Kasumi-1 (cell line): ENCODE results near the gene AP4E1.
A peak's percentile ranks its signal among the peaks of the same experiment; 100 is the strongest.
"Not testable (repeated sequence)": the region's sequence is repeated elsewhere in the genome, so short reads cannot be mapped to it uniquely, and the experiment has no call there.

Experiments used
- DNase-seq, 2 experiments: peaks; one replicate each; lab custom pipeline; 2025; lab: John Stamatoyannopoulos, UW

The AP4E1 gene

DNA sequence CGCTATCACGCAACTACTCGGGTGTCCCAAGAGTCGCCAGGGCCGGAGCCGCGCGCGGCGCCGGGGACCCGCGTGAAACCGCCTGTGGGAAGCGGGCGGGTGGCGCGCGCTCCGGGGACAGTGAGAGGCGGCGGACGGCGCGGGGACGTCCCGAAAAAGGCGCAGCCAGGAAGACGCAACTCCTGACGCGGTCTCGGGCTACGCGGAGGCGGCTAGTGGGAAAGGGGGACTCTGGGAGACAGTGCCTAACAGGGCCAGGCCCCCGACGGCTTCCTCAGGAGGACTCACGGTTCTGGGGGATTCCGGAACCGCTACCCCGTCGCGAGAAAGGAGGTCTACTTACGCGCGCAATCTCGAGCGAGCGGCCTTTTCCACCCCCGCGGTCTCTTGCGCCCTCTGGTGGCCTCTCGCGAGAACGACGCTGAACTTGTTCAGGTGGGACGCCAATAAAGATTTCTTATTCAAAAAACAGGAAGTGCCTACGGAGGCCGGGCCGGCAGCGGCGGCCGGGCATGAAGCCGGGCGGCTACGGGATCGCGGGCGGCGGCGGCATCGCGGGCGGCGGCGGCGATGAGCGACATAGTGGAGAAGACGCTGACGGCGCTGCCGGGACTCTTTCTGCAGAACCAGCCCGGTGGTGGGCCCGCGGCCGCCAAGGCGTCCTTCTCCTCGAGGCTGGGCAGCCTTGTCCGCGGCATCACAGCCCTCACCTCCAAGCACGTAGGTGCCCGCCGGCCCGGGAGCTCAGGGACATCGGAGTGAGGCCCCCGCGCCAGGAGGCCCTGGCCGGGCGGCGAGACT, at the start of gene AP4E1:
AP4E1 (plus strand) TSS at position 475 of the 801 bp plus-strand sequence; CDS start at position 571, 96 bp downstream.
- DNase-seq = peak; percentile 91

DNA sequence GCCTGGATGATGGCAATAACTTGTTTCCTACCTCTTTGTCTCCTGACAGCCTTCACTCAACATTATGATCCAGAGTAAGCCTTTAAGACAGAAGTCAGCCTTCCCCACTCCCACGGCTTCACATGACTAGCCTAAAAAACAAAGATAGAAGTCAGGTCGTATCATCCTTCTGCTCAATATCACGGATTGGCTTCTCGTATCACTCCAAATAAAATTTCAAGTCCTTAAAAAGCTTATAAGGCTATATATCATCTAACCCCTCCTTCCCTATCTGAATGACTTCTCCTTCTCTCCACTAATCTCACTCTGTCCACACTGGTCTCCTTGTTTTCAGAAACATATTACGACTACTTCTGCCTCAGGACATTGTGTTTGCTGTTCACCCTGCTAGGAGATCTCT, 47.7 kb upstream of the AP4E1 start:
- DNase-seq = no peak

DNA sequence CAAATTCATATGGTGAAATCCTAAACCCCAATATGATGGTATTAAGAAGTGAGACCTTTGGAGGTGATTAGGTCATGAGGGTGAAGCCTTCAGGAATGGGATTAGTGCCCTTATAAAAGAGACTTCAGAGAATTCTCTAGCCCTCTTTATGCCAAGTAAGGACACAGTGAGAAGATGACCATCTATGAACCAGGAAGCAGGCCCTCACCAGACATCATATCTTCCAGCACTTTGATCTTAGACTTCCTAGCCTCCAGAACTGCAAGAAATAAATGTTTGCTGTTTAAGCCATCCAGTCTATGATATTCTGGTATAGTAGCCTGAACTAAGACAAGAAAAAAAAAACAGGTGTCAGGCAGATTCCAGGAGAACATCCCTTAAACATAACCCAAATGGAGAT, 45.9 kb upstream of the AP4E1 start:
- DNase-seq = no peak

DNA sequence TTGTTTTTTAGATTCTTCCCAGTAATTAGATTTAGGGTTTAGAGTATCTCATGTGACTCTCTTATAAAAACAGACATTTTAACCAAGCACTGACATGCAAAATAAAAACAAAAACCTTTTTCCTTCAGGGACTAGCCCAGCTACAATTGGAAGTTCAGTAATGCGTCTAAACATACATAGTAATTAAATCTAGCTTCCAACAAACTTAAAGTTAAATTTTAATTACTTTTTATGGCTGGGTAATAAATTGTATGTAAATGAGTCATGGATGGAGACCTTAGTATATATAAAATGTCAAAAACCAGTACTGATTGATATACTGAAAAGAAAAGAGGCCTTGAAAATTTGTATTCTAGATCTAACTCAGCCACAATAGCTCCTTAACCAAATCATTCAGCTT, 43.6 kb upstream of the AP4E1 start:
- DNase-seq = no peak

DNA sequence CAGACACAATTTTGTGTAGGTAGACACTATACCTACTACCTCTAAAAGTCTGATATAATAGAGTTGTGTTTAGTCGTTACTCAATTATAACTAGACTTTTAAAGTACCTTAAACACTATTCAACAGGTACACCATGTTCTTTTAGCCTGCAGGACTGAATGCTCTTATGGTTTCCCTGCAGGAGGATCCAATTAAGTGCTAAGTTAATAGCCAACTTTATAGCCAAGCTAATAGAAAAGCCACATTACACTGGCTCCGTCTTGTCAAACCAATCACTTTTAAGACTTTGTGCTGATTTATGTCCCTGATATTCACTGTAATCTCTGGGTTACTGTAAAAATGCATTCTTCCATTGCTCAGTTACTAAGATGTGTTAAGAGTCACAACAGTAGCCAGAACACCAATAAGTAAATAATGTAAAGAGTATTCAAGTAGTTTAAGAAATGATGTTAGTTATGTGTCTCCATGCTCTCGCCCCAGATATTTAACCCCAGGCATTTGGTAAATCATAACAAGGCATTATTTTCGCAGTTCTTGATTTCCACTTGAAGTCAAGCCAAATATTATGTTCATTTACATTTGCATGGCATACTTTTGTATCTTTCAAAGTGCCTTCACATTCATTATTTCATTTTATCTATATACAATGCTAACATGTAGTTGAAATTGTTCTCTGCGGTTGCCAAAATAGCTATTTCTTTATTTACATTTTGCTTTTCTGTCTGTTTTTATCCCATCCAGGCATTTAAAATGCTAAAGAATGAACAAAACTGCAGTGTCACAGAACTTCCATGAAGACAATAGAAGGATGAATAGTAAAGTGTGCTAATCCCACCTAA, 42.7 kb upstream of the AP4E1 start:
- no peak for DNase-seq

DNA sequence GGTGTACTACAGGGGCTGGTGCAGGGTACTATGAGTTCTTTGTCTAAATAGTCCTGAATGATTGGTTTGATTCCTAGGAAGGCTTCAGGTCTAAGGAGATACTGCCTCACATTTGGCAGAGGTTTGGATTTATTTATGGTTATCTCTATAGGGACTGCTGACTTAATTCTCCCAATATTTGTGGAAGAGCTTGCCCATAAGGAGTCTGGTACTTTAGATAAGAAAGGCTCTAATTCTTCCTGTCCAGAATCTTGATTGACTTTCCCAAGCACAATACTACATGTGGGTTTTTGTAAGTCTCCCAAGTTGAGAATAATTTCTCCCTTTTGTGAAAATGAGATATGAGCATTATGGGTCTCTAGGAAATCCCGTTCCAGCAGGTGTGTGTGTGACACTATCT, 36.7 kb upstream of the AP4E1 start:
- no peak for DNase-seq

DNA sequence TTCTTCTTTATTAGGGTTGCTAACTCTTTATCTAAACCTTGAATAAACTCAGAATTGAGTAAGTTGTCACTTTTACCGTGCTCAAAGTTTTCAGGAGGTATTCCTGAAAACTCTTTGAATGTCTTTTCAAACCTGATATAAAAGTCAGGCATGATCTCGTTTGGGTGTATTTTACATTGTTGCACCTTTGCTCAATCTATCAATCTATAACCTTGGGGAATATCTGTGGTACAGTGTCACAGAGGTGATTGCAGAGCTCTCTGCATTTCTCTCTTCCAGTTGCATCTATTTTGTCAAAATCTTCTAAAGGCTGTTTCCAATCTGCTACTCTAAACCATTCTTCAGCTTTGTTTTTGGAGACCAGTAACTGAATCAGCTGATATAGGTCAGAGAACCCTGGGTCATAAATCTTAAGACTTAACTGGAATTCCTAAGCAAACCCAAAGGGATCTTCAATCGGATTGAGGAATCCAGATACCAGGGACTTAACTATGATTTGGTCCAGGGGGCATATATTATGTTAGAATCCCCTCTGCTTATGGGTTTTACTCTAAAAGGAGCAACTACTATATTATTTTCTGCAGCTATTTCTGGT, 35.6 kb upstream of the AP4E1 start:
- no peak for DNase-seq

DNA sequence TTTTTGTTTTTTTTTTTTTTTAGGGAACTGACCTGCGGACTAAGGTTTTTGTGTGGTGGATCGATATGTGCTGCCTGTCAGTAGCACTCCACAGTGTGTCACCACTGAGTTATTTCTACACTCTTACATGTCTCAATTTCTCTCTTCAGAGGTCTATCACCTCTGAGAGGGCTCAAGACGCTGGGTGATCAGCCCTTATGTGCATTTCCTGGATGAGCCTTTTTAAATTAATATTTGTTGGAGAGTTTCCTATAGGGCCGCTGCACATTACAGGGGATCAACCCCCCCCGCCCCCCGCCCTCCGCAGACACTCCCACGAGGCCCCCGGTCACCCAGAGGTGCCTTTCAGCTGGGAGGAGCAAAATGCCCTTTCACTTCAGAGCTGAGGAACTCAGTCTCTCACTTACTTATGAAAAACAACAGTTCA, 34.5 kb upstream of the AP4E1 start:
- DNase-seq = peak; percentile 21 to 42

DNA sequence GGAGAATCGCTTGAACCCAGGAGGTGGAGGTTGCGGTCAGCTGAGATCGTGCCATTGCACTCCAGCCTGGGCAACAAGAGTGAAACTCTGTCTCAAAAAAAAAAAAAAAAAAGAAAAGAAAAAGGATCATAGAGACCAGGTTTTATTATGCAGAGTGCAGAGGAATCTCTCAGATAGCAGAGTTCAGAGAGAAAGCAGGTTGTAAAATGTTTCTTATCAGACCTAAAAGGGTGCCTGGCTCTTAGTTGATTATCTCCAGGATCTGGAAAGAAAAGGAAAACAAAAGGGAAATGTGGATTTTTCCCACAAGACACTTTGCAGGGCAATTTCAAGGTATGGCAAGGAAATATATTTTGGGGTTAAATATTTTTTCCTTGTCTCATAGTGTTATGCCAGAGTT, 33.2 kb upstream of the AP4E1 start:
- not testable (repeated sequence) for DNase-seq

DNA sequence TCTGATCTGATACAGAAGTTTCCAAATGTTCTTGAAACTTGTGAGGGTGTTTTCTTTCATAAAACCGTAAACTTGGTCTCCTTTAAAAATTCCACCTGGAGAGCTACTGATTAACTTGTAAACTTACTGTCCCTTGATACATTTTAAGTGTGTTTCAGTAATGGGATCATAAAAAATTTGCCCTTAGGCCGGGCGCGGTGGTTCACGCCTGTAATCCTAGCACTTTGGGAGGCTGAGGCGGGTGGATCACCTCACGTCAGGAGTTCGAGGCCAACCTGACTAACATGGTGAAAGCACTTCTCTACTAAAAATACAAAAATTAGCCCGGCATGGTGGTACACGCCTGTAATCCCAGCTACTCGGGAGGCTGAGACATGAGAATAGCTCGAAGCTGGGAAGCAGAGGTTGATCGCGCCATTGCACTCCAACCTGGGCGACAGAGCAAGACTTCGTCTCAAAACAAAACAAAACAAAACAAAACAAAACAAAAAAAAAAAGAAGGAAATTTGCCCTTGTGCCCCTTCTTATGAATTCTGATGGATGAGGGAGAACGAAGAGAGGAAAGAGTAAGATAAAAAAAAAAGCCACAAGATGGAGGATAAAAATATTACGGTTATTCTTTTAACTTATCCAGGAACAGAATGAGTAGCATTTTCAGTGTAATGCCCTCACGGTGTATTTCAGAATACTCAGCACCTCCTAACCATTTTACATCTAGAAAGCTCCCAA, 32.1 kb upstream of the AP4E1 start:
- no peak for DNase-seq

DNA sequence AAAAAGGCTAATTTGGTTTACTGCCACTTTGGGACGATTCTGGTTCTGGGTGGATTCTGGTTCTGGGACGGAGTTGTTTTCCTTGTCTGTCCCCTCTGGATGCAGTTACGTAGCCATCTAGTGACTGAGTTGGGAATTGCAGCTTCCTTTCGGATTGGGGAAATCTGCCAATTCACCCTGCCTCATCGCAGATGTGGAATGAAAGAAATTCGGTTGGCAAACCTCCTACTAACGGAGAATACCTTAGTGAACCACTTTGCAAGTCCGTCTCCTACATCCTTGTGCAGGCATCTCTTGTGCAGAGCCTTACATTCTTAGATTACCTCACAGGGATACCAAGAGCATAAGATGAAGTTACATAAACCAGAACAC, 31.5 kb upstream of the AP4E1 start:
- peak; percentile 76 to 82 for DNase-seq

DNA sequence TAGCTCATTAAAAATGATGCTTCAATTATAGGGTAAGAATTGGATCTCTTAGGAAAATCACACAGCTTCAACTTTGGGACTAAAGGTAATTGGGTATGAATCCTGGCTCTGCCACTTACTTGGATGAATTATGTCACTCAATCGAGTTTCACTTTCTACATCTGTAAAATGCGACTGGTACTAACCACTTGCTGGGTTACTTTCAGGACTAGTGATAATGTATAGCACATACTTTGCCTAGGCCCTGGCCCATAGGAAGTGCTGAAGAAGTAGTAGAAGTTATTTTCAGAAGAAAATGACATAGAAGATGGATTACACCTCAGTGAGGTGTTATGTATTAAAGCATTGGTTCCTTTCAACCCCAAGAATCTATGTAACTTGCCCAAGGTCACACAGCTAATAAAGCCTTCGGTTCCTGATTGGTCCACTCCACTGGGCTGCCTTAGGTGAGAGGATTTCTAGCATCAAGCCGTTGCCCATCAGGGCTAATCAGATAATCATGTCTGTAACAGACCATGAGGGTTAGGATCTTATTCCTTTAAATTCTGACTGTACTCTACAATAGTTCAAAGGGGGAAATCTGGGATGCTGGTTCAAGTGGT, 29.4 kb upstream of the AP4E1 start:
- no peak for DNase-seq

DNA sequence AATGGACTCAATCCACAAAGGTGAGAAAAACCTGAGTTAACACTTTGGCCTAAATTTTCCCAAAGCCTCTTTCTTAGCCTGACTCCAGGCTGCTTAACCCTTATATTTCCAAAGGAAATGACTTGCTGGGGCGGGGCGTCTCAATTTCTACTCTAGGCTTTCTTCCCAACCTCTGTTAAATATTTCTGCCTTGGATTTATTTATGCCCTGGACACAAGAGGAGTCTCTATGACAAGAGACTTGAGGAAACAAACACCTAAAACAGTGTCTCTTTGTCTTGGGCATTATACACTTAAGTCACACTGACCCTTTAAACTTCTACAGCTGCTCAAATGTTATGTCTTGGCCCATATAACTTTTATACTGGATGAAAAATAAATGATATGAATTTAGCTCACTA, 28.3 kb upstream of the AP4E1 start:
- DNase-seq = no peak

DNA sequence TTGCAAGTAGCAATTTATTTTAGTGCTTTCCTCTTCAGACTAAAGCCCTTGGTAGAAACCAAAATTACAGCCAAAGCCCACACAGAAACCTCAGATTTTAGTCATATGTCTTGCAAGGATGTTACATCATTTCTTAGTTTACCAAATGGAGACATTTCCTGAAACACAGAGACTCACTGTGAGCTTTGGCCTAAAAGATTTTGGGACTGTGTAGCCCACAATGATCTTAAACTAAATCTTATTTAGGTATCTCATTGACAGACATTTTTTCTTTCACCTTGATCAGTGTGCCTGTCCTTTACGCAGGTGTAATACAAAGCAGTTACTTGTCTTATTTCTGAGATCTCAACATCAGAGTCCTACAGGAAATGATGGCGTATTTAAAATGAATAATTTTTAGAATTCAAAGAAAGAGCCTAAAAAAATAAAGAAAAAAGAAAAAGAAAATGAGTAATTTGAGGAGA, 27.8 kb upstream of the AP4E1 start:
- DNase-seq = peak; percentile 15 to 18

DNA sequence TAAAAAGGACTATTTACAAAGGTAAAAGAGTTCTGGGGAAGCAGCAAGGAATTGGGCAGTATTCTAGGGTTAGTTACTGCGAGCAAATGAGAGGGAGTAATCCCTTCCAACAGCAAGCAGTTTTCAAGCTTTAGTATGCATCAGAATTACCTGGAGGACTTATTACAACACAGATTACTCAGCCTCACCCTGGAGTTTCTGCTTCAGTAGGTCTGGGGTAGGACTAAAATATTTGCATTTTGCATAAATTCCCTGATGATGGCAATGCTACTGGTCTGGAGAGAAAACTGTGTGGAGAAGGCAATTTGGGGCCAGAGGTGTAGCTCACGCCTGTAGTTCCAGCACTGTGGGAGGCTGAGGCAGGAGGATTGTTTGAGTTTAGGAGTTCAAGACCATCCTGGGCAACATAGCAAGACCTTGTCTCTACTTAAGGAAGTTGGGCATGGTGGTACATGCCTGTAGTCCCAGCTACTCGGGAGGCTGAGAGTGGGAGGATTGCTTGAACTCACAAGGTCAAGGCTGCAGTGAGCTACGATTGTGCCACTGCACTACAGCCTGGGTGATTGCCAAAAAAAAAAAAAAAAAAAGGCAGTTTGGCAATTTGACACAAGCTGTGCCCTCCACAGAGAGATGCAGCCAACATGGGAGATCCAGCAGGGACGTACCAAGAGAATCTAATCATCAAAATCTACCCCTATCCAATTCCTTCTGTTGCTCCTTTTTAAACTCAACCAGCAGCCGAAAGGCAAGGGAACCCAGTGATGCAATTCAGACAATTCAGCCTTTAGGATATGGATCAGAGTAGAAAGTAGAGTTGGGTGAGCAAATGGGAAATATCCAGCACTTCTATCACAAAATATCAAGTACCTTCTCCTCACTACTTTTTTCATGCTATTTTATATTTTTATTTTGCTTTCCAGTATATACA, 27.1 kb upstream of the AP4E1 start:
- DNase-seq = no peak

DNA sequence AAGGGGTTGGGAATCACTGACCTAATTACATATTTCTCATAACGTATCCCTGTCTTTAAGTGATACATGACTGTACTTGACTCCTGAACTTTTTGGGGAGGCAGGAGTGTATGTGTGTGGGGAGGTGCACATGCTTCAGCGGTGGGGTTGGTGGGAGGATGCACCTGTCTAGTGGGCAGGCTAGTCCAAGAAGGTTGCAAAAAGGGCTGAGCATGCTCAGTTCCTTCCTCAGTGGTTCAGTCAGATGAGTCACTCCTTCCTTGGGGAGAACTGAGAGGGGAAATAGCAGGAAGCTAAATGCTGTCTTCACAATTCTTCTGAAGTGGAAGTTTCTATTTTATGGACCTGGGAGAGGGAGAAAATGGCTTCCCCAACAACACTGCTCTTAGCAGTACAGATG, 24.6 kb upstream of the AP4E1 start:
- peak; percentile 90 to 91 for DNase-seq

DNA sequence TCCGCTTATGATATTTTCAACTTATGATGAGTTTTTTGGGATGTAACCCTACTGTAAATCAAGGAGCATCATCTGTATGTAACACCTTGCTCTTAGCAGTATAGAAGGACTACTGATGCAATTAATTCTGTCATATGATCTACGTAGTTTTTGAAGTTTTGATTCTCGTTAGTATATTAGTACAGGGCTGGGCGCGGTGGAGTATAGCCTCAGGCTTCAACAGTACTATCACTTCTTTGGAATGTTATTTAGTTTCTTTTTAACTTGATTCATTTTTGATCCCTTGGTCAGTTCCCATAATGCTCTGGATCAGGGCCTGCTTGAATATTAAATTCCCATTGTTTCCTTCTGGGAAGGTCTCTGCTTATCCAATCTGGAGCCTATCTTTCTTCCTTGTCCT, 23.9 kb upstream of the AP4E1 start:
- DNase-seq = no peak

DNA sequence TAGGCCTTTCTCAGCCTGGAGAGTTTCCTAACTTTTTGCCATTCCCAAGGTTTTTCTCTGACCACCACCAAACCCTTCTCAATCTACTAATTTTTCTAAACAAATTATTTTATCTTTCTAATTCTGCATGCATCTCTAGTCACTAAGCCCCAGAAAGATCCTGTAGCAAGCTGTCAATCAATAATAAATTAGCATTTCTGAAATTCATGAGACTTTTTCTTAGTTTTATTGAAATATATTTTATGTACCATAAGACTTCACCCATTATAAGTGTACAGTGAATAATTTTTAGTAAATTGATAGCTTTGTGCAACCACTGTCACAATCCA, 22.4 kb upstream of the AP4E1 start:
- DNase-seq = no peak

DNA sequence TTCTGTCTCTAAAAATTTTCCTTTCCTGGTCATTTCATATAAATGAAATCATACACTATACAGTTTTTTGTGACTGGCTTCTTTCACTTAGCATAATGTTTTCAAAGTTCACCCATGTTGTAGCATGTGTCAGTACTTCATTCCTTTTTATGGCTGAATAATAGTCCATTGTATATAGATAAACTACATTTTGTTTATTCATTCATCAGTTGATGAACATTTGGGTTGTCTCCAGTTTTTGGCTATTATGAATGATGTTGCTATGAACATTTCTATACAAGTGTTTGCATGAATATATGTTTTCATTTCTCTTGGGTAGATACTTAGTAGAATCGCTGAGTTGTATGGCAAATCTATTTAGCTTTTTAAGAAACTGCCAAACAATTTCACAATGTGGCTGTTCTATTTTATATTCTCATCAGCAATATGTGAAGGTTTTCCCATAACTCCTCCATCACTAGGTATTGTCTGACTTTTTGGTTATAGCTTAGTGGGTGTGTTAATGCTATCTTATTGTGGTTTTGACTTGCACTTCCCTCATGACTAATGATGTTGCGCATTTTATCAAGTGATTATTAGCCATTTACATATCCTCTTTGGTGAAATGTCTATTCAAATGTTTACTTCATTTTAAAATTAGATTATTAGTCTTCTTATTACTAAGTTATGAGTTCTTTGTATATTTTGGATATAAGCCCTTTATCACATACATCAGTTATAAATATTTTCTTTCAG, 21.7 kb upstream of the AP4E1 start:
- DNase-seq = no peak

DNA sequence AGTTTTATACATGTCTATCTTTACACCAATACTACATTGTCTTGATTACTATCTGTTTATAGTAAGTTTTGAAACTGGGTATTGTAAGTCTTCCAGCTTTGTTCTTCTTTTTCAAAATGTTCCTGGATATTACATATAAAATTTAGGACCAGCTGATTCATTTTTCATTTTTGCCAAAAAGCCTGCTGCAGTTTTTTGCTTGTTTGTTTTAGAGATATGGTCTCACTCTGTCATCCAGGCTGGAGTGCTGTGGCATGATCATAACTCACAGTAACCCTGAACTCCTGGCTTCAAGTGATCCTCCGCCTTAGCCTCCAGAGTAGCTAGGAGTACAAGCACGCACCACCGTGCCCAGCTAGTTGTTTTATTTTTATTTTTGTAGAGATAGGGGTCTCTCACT, 20.4 kb upstream of the AP4E1 start:
- DNase-seq = no peak
